ENCODE results near the gene GM2A. TPM values are rescaled to one million over a fixed set of nuclear protein-coding genes. Genes with fewer than 3 reads are reported as not detected.

GM2A gene
- 20.4 and 20.9 TPM in 2 replicates for total RNA-seq

DNA sequence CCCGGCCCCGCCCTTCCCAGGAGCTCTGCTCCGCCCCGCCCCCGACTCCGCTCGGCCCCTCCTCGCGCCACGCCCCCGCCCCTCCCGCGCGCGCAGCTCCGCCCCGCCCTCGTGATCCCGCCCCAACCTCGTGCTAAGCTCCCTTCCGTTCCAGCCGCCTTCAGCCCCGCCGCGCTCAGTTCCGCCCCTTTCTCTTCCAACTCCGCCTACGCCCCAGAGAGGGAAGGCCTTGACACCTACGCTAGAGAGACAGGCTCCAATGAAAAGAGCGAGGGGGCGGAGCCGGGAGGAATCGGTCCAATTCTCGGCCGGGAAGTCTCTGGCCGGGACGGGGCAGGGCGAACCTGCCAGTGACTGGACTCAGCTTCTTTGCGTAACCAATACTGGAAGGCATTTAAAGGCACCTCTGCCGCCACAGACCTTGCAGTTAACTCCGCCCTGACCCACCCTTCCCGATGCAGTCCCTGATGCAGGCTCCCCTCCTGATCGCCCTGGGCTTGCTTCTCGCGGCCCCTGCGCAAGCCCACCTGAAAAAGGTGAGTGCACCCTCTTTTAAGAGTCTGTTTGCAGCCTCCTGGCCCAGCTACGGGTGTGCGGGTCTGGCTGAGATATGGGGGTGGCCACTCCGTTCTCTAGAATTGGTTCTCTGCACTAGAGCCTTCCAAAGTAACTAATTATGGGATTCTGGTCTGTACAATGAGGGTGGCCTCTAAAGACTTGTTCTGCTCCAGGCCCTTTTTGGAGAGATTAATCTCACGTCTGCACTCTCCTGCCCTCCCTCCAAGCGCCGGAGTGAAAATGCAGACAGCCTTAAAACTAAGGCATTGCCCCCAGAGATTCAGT lies at the start of gene GM2A:
TSS of gene GM2A (plus strand) at position 424 of the 843 bp plus-strand sequence. CDS start at position 456, 32 bp downstream.
- H3K4me3 Mint-ChIP-seq (ENCODE audit: low read depth) = peak within 1 kb of the TSS; percentile 85
- peaks cover 45% of the 10 kb centered on the region for H3K4me1 Mint-ChIP-seq (ENCODE audit: low read depth)
- peaks cover 12% of the 10 kb centered on the region for H3K36me3 Mint-ChIP-seq (ENCODE audit: low read depth)
- no peaks in the 10 kb centered on the region for H3K9me3 Mint-ChIP-seq
- no peaks in the 10 kb centered on the region for H3K27me3 Mint-ChIP-seq (ENCODE audit: low read depth)
- H3K27ac Mint-ChIP-seq = peak within 1 kb of the TSS; percentile 84
- DNase-seq (ENCODE audit: low spot score) = peak; percentile 99
- intact Hi-C loops (cut with micrococcal nuclease) = loop anchor here (1.0 to 2.0 kb wide), 7 partner anchors 11 to 518 kb away; partner anchors contain the start of genes G3BP1 and TNIP1

DNA sequence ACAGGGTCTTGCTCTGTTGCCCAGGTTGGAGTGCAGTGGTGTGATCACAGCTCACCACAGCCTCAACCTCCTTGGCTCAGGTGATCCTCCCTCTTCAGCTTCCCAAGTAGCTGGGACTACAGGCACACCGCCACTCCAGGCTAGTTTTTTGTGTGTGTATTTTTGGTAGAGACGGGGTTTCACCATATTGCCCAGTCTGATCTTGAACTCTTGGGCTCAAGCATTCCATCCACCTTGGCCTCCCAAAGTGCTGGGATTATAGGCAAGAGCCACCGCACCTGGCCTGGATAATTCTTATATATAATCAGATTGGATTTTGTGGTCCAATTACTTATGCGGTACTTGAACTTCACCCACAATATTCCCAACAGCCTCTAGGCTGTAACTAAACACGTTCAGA lies 48.9 kb upstream of the GM2A start:
- Mint-ChIP-seq H3K4me1 (ENCODE audit: low read depth) (peaks cover 25% of the 10 kb centered on the region), H3K27me3 (ENCODE audit: low read depth) (no peaks in the 10 kb centered on the region), H3K36me3 (ENCODE audit: low read depth) (peaks cover 31% of the 10 kb centered on the region), H3K4me3 (ENCODE audit: low read depth) (no peak overlapping the region), H3K27ac (no peak overlapping the region), H3K9me3 (no peaks in the 10 kb centered on the region)
- intact Hi-C loops (cut with micrococcal nuclease) = no loop called here
- DNase-seq (ENCODE audit: low spot score) = no peak

DNA sequence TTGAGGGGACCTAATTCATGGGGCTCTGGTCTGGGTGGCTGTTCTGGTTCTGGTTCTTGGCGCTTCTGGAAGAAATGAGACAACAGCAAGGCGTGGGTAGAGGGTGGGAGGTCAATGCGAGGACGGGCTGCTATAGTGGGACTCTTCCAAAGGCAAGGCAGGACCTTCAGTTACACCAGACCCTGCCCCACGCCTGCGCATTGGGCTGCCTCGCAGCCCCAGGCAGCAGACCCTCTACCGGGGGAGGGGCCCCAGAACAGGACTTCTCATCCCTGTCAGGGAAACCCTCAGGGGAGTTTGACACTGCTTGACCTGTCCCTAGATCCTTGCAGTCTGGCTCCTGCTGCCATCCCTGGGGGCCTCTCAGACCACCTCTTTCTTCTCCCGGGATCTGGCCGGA lies 47.6 kb upstream of the GM2A start:
- intact Hi-C loops (cut with micrococcal nuclease) = no loop called here
- no peaks in the 10 kb centered on the region for H3K9me3 Mint-ChIP-seq
- H3K4me3 Mint-ChIP-seq (ENCODE audit: low read depth) = no peak overlapping the region
- peaks cover 31% of the 10 kb centered on the region for H3K4me1 Mint-ChIP-seq (ENCODE audit: low read depth)
- H3K27ac Mint-ChIP-seq = no peak overlapping the region
- H3K27me3 Mint-ChIP-seq (ENCODE audit: low read depth) = no peaks in the 10 kb centered on the region
- DNase-seq (ENCODE audit: low spot score) = no peak
- peaks cover 23% of the 10 kb centered on the region for H3K36me3 Mint-ChIP-seq (ENCODE audit: low read depth)

DNA sequence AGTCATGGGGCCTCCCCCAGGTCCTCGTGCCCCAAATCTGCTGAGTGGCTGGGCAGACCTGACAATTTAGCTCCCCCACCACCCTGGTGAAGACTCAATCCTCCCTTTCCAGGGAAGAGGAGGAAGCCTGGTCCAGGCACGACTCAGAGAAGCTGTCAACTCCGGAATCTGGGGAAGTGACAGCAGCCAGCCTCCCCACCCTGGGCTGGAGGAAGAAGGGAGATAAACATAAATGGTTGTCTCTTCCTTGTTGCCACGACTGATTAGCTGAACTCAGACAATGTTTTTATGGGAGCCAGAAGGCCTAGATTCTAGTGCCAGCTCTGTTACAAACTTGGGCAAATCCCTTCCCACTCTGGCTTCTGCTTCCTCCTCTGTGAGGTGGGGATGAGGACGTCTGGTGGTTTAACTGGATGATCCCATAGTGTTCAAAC lies 44.5 kb upstream of the GM2A start:
- Mint-ChIP-seq H3K36me3 (ENCODE audit: low read depth) (peaks cover 20% of the 10 kb centered on the region), H3K27me3 (ENCODE audit: low read depth) (no peaks in the 10 kb centered on the region), H3K4me3 (ENCODE audit: low read depth) (no peak overlapping the region), H3K9me3 (no peaks in the 10 kb centered on the region), H3K27ac (no peak overlapping the region), H3K4me1 (ENCODE audit: low read depth) (peaks cover 41% of the 10 kb centered on the region)
- DNase-seq (ENCODE audit: low spot score) = no peak
- intact Hi-C loops (cut with micrococcal nuclease) = no loop called here

DNA sequence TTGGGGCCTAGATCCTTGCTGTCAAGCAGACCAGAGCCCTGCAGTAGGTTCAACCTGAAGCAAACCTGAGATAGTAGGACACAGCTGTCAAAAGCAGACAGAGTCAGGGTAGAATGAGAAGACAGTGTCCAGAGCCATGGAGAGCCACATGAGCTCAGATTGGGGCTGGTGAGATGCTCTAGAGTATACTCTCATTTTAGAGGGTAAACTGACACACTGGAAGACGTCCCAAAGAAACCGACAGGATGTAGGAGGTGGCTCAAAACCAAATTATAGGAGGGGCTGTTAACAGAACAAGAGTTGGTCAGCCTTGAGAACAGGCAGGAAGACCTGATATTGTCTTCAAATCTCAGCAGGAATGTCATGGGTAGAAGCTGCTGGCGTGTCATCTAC lies 40.6 kb upstream of the GM2A start:
- DNase-seq (ENCODE audit: low spot score) = no peak
- intact Hi-C loops (cut with micrococcal nuclease) = loop anchor here (5.0 kb wide), 1 partner anchor 130 kb away; the partner anchor contains the start of gene TNIP1
- Mint-ChIP-seq H3K4me1 (ENCODE audit: low read depth) (peaks cover 66% of the 10 kb centered on the region), H3K4me3 (ENCODE audit: low read depth) (peak overlapping the region; percentile 80), H3K36me3 (ENCODE audit: low read depth) (peaks cover 45% of the 10 kb centered on the region), H3K9me3 (no peaks in the 10 kb centered on the region), H3K27ac (peak overlapping the region; percentile 92), H3K27me3 (ENCODE audit: low read depth) (no peaks in the 10 kb centered on the region)

DNA sequence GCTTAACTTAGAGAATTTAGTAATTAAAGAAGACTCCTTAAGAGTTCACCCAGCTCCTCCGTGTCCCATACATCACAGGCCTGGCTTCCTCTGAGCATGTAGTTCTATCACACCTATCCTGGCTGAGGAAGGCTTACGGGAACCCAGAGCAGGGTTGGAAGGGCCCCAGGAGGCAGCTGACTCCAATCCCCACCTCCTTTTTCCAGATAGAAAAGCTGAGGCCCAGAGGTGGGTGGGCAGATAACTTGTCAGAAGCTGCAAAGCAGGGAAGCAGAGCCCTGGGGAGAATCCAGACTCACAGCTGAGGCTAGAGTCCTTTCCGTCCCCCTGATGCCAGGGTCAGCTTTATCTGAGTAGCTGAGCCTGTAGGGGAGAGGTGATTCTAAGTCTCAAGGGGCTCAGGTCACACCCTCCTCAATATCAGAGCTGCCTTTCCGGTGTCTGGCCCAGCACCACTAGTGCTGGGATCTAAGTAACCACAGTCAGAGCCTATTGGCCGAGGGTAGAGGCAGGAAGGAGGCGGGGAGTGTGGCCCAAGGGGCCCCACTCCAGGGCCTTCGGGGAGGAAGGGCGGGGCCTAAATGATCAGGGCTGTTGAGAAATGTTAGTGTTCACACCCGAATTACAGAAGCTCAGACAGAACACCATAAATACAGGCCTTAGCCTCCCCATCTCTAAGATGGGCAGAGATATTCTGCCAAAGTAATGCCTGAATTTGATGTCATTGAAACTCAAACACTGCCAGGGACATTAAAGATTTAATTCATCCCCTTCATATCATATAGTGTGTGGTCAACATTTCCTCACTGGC lies 39.0 kb upstream of the GM2A start:
- Mint-ChIP-seq H3K4me3 (ENCODE audit: low read depth) (peak overlapping the region; percentile 79), H3K36me3 (ENCODE audit: low read depth) (peaks cover 55% of the 10 kb centered on the region), H3K27ac (peak overlapping the region; percentile 97), H3K27me3 (ENCODE audit: low read depth) (no peaks in the 10 kb centered on the region), H3K4me1 (ENCODE audit: low read depth) (peaks cover 75% of the 10 kb centered on the region), H3K9me3 (no peaks in the 10 kb centered on the region)
- intact Hi-C loops (cut with micrococcal nuclease) = loop anchor here (1.0 to 5.0 kb wide), 5 partner anchors 9 to 557 kb away; partner anchors contain the start of genes G3BP1 and TNIP1
- peak; percentile 84 for DNase-seq (ENCODE audit: low spot score)

DNA sequence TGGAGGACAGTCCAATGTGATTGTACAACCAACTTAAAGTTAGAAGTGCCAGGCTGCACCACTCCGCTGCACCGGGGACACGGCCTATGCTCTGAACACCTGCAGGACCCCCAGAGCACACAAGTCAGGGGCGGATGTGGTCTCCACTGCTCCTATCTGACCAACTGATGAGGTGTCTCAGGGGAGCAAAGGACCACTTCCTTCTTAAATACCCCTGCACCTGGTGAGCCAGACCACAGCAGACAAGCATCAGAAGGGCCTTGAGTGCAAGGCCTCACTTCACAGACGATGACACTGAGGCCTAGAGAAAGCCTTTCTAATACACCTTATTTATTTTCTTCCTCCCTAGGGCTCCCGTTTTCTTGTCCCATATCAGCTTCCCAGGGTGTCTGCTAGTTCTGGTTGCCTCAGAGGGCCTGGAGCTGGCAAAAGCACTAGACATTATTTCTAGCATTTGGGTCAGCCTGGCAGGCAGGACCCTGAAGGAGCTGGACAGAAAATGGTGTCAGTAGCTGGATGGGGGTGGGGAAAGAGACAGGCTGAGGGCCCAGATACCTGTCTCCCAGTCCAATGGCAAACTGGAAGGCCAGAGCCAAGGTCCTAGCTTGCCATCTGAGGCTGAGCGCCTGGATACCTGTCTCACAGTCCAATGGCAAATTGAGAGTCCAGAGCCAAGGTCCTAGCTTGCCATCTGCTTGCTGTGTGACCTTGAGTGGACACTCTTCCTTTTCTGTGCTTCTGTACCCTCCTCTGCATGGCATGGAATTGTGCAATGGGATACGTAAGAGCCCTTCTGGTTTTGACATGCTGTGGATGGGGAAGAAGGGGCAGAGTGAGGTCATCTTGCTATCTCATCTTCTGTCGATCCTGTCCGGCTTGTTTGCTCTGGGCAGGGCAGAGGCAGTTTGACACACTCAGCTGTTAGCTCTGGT lies 38.1 kb upstream of the GM2A start:
- H3K27ac Mint-ChIP-seq = peak overlapping the region; percentile 97
- peaks cover 75% of the 10 kb centered on the region for H3K4me1 Mint-ChIP-seq (ENCODE audit: low read depth)
- intact Hi-C loops (cut with micrococcal nuclease) = loop anchor here (1.0 to 5.0 kb wide), 5 partner anchors 8 to 556 kb away; partner anchors contain the start of genes G3BP1 and TNIP1
- H3K4me3 Mint-ChIP-seq (ENCODE audit: low read depth) = peak overlapping the region; percentile 79
- no peaks in the 10 kb centered on the region for H3K27me3 Mint-ChIP-seq (ENCODE audit: low read depth)
- DNase-seq (ENCODE audit: low spot score) = no peak
- H3K36me3 Mint-ChIP-seq (ENCODE audit: low read depth) = peaks cover 62% of the 10 kb centered on the region
- no peaks in the 10 kb centered on the region for H3K9me3 Mint-ChIP-seq

DNA sequence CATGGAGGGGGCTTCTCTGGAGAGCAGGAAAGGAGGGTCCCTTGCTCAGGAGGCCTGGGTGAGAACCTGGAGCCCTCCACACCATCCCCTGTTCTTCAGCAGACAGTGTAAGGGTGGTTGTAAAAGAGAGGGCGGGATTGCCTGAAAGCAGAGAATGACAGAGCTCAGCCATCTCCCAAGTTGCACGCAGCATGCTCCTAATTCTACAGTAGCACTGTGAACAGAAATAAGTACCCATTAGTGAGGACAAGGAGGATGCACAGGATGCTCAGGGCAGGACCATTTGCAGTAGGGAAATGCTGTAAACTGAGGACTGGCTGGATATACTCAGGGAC lies 37.5 kb upstream of the GM2A start:
- intact Hi-C loops (cut with micrococcal nuclease) = no loop called here
- no peak for DNase-seq (ENCODE audit: low spot score)
- H3K4me1 Mint-ChIP-seq (ENCODE audit: low read depth) = peaks cover 80% of the 10 kb centered on the region
- peak overlapping the region; percentile 97 for H3K27ac Mint-ChIP-seq
- no peaks in the 10 kb centered on the region for H3K27me3 Mint-ChIP-seq (ENCODE audit: low read depth)
- H3K36me3 Mint-ChIP-seq (ENCODE audit: low read depth) = peaks cover 67% of the 10 kb centered on the region
- H3K9me3 Mint-ChIP-seq = no peaks in the 10 kb centered on the region
- peak overlapping the region; percentile 79 for H3K4me3 Mint-ChIP-seq (ENCODE audit: low read depth)

DNA sequence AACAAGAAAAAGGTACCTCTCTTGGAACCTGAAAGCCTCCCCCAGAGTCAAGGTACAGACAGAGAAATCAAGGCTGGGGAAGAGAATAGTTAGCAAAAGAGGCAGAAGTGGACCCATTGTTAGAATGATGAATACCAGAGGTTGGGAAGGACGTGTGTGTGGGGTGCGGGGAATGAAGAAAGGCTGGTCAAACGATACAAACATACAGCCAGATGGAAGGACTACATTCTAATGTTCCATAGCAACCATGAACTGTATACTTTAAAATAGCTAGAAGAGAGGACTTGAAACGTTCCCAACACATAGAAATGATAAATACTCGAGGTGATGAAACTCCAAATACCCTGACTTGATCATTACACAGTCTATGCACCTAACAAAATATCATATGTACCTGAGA lies 36.2 kb upstream of the GM2A start:
- intact Hi-C loops (cut with micrococcal nuclease) = no loop called here
- no peak for DNase-seq (ENCODE audit: low spot score)
- no peaks in the 10 kb centered on the region for H3K27me3 Mint-ChIP-seq (ENCODE audit: low read depth)
- H3K9me3 Mint-ChIP-seq = no peaks in the 10 kb centered on the region
- no peak overlapping the region for H3K4me3 Mint-ChIP-seq (ENCODE audit: low read depth)
- H3K36me3 Mint-ChIP-seq (ENCODE audit: low read depth) = peaks cover 75% of the 10 kb centered on the region
- H3K4me1 Mint-ChIP-seq (ENCODE audit: low read depth) = peaks cover 82% of the 10 kb centered on the region
- H3K27ac Mint-ChIP-seq = no peak overlapping the region

DNA sequence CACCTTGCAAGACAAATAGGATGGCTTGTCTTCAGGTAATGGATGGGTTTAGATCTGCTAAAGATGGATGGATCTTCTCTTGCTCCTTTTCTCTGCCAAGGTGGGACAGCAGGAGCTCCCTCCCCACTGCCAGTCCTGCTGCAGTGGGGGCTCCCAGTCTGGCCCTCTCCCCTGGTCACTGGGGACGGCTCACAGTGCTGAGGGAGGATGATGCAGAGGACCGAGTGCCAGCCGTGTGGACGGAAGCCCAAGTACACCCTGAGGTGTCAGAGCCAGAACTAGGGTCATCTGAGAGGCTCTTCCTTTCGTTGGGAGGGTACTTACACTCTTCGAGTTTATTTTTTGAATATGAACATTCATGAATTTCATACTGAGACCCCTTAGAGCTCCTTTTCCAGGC lies 34.8 kb upstream of the GM2A start:
- H3K27me3 Mint-ChIP-seq (ENCODE audit: low read depth) = no peaks in the 10 kb centered on the region
- no peak for DNase-seq (ENCODE audit: low spot score)
- peaks cover 85% of the 10 kb centered on the region for H3K4me1 Mint-ChIP-seq (ENCODE audit: low read depth)
- H3K36me3 Mint-ChIP-seq (ENCODE audit: low read depth) = peaks cover 68% of the 10 kb centered on the region
- intact Hi-C loops (cut with micrococcal nuclease) = no loop called here
- H3K27ac Mint-ChIP-seq = no peak overlapping the region
- no peak overlapping the region for H3K4me3 Mint-ChIP-seq (ENCODE audit: low read depth)
- H3K9me3 Mint-ChIP-seq = no peaks in the 10 kb centered on the region

DNA sequence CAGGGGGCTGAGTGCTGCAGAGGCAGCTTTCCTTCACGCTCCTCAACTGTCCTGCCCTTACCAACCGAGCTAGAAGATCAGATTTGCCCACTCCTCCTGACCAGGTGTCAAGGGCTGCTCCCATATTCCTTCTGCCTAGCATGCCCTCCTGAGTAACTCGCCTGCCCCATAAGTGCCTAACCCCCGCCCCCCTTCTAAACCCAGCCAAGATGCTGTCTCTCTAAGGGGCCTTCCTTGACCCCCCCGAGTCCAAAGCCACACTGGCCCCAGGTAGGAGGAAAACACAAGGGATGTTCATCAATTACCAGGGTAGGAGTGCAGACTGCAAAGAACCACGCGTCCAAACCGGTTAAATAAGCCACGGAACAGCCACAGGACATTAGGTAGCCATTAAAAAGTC lies 33.8 kb upstream of the GM2A start:
- peaks cover 83% of the 10 kb centered on the region for H3K4me1 Mint-ChIP-seq (ENCODE audit: low read depth)
- H3K27ac Mint-ChIP-seq = peak overlapping the region; percentile 45
- no peaks in the 10 kb centered on the region for H3K9me3 Mint-ChIP-seq
- no peak for DNase-seq (ENCODE audit: low spot score)
- H3K4me3 Mint-ChIP-seq (ENCODE audit: low read depth) = no peak overlapping the region
- peaks cover 64% of the 10 kb centered on the region for H3K36me3 Mint-ChIP-seq (ENCODE audit: low read depth)
- intact Hi-C loops (cut with micrococcal nuclease) = no loop called here
- H3K27me3 Mint-ChIP-seq (ENCODE audit: low read depth) = no peaks in the 10 kb centered on the region

DNA sequence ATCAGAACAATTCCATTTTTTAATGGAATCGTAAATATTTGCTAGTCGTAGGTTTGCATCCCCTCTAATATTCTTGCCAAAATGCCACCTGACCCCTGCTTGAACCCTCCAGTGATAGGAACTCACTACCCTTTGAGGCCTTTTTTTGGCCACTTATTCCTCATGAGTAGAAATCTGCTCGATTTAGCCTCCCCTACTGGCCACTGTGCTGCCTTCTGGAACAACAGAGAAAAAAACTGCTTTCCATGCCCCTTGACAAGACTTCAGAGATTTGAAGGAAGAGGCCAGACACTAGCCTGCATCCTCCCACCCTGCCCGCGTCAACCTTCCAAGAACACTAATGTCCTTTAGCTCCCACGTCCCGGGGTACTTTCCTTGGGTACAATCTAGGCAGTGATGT lies 33.2 kb upstream of the GM2A start:
- Mint-ChIP-seq H3K4me1 (ENCODE audit: low read depth) (peaks cover 81% of the 10 kb centered on the region), H3K4me3 (ENCODE audit: low read depth) (no peak overlapping the region), H3K27me3 (ENCODE audit: low read depth) (no peaks in the 10 kb centered on the region), H3K36me3 (ENCODE audit: low read depth) (peaks cover 58% of the 10 kb centered on the region), H3K27ac (peak overlapping the region; percentile 19), H3K9me3 (no peaks in the 10 kb centered on the region)
- intact Hi-C loops (cut with micrococcal nuclease) = no loop called here
- no peak for DNase-seq (ENCODE audit: low spot score)

Measured in activated T-helper 2 cell treated with anti-CD3 and anti-CD28 coated beads, Interferon-gamma antibody, Interleukin-2, Interleukin-4, amounts not matched to agents 10 μg/mL and 5 μg/mL and 100 μg/mL, durations not matched to agents 14 hours and 24 hours and 36 hours (primary cell).